ENCODE data around the gene AHNAK2. TPM values are rescaled to one million over a fixed set of nuclear protein-coding genes. Genes with fewer than 3 reads are reported as not detected.

AHNAK2 gene
- total and polyA plus RNA-seq, 2 of the 13 experiments (the other 11 are each of a cell fraction or from before 2014, with no cell fraction given), result 0.11 to 0.18 TPM

DNA sequence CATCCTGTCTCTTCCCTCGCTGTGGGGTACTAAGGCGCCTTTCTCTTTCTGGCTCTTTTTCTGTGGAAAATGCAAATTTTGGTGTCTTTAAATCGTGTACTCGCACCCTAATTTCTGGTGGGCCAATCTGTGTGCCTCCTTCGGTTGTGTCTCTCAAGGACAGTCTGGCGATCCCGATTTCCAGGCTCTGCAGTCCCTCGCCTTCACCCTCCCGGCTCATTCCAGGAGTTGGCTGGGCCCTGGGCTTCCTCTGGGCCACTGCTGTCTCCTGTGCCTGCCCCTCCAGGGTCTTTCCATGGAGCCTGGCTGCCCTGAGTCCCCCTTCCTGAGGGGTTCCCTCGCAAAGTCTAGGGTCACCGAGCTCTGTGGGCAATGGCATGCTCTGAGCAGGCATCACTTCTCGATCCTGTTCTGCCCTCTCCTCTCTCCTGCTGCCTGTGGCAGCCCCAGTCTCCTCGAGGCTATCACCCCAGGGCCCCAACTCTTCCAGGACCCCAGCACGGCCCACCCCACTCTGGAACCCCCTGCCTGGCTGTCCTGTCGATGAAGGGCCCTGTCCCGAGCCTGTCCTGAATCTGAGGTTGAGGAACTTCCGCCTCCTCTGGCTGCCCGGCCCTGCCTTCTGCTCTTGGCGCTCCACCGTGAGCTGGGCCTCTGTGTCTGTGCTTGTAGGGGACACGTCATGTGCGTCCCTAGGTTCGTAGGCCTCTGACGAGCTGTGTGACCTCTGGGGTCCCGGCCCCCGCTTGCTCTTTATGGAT, 24.1 kb downstream of the AHNAK2 start (continued):
- TF ChIP-seq ZNF703 (CRISPR knock-in tag; IDR thresholded peaks at IDR 0.05; ENCODE audit: borderline replicate concordance), result no peak
- TF ChIP-seq, protein P1, sequence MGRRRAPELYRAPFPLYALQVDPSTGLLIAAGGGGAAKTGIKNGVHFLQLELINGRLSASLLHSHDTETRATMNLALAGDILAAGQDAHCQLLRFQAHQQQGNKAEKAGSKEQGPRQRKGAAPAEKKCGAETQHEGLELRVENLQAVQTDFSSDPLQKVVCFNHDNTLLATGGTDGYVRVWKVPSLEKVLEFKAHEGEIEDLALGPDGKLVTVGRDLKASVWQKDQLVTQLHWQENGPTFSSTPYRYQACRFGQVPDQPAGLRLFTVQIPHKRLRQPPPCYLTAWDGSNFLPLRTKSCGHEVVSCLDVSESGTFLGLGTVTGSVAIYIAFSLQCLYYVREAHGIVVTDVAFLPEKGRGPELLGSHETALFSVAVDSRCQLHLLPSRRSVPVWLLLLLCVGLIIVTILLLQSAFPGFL (CRISPR knock-in tag; IDR thresholded peaks at IDR 0.05), result no peak

DNA sequence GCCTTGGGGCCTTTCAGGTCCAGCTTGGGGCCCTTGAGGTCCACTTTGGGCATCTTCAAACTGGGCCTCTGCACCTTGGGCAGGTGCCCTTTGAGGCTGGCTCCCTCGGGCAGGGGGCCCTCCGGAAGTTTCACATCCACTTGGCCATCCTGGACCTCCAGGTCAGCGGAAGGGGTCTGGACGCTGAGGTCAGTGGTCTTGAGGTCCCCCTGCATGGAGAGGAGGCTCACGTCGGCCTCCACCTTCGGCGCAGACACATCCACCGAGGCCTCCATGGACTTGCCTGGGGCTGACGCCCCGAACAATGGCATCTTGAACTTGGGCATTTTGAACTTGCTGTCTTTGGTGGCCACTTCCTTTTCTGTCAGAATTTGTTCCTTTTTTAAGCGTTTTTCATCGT, 25.1 kb downstream of the AHNAK2 start:
- WGBS (ENCODE audit: low lambda C conversion rate), result 9% methylated on average over 4 of the region's 13 CpGs
- TF ChIP-seq ZNF354B (CRISPR knock-in tag; IDR thresholded peaks at IDR 0.05), result no peak
- no peak for TF ChIP-seq ZNF788 (CRISPR knock-in tag; IDR thresholded peaks at IDR 0.05; ENCODE audit: borderline replicate concordance)
- no peak for TF ChIP-seq ZC3H13 (CRISPR knock-in tag; IDR thresholded peaks at IDR 0.05)
- TF ChIP-seq ZNF670 (CRISPR knock-in tag; IDR thresholded peaks at IDR 0.05; ENCODE audit: borderline replicate concordance), result no peak
- TF ChIP-seq TBX2 (CRISPR knock-in tag; IDR thresholded peaks at IDR 0.05; ENCODE audit: borderline replicate concordance), result no peak
- TF ChIP-seq, protein P2, sequence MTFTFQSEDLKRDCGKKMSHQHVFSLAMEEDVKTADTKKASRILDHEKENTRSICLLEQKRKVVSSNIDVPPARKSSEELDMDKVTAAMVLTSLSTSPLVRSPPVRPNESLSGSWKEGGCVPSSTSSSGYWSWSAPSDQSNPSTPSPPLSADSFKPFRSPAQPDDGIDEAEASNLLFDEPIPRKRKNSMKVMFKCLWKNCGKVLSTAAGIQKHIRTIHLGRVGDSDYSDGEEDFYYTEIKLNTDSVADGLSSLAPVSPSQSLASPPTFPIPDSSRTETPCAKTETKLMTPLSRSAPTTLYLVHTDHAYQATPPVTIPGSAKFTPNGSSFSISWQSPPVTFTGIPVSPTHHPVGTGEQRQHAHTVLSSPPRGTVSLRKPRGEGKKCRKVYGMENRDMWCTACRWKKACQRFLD (CRISPR knock-in tag; IDR thresholded peaks at IDR 0.05; ENCODE audit: borderline replicate concordance), result no peak
- TF ChIP-seq, protein P3, sequence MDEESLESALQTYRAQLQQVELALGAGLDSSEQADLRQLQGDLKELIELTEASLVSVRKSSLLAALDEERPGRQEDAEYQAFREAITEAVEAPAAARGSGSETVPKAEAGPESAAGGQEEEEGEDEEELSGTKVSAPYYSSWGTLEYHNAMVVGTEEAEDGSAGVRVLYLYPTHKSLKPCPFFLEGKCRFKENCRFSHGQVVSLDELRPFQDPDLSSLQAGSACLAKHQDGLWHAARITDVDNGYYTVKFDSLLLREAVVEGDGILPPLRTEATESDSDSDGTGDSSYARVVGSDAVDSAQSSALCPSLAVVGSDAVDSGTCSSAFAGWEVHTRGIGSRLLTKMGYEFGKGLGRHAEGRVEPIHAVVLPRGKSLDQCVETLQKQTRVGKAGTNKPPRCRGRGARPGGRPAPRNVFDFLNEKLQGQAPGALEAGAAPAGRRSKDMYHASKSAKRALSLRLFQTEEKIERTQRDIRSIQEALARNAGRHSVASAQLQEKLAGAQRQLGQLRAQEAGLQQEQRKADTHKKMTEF (CRISPR knock-in tag; IDR thresholded peaks at IDR 0.05), result no peak
- TF ChIP-seq, protein P4, sequence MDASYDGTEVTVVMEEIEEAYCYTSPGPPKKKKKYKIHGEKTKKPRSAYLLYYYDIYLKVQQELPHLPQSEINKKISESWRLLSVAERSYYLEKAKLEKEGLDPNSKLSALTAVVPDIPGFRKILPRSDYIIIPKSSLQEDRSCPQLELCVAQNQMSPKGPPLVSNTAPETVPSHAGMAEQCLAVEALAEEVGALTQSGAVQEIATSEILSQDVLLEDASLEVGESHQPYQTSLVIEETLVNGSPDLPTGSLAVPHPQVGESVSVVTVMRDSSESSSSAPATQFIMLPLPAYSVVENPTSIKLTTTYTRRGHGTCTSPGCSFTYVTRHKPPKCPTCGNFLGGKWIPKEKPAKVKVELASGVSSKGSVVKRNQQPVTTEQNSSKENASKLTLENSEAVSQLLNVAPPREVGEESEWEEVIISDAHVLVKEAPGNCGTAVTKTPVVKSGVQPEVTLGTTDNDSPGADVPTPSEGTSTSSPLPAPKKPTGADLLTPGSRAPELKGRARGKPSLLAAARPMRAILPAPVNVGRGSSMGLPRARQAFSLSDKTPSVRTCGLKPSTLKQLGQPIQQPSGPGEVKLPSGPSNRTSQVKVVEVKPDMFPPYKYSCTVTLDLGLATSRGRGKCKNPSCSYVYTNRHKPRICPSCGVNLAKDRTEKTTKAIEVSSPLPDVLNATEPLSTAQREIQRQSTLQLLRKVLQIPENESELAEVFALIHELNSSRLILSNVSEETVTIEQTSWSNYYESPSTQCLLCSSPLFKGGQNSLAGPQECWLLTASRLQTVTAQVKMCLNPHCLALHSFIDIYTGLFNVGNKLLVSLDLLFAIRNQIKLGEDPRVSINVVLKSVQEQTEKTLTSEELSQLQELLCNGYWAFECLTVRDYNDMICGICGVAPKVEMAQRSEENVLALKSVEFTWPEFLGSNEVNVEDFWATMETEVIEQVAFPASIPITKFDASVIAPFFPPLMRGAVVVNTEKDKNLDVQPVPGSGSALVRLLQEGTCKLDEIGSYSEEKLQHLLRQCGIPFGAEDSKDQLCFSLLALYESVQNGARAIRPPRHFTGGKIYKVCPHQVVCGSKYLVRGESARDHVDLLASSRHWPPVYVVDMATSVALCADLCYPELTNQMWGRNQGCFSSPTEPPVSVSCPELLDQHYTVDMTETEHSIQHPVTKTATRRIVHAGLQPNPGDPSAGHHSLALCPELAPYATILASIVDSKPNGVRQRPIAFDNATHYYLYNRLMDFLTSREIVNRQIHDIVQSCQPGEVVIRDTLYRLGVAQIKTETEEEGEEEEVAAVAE (CRISPR knock-in tag; IDR thresholded peaks at IDR 0.05; ENCODE audit: borderline replicate concordance), result no peak
- TF ChIP-seq, protein P5, sequence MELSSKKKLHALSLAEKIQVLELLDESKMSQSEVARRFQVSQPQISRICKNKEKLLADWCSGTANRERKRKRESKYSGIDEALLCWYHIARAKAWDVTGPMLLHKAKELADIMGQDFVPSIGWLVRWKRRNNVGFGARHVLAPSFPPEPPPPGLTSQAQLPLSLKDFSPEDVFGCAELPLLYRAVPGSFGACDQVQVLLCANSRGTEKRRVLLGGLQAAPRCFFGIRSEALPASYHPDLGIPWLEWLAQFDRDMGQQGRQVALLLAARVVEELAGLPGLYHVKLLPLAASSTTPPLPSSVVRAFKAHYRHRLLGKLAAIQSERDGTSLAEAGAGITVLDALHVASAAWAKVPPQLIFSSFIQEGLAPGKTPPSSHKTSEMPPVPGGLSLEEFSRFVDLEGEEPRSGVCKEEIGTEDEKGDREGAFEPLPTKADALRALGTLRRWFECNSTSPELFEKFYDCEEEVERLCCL (CRISPR knock-in tag; IDR thresholded peaks at IDR 0.05; ENCODE audit: borderline replicate concordance), result no peak
- no peak for TF ChIP-seq ZMYM3 (CRISPR knock-in tag; IDR thresholded peaks at IDR 0.05)

More for the DNA sequence above, 25.1 kb downstream of the AHNAK2 start:
- ChIA-PET CTCF (ENCODE audit: low intra/inter-chr PET ratio, low total read pairs) (no interaction called here), POLR2A (no interaction called here)
- no peaks in the 10 kb centered on the region for H3K79me2 ChIP-seq (ENCODE audit: insufficient read depth, low read length)
- no peak overlapping the region for H3K4me3 ChIP-seq (replicated peaks in 1 of 3; ENCODE audit: insufficient read depth in 1 of 3, low read depth in 2 of 3, low read length in 3 of 3)
- FAIRE-seq (no peak), DNase-seq (ENCODE audit: low spot score) (no peak), ATAC-seq (no peak)
- intact Hi-C loops (cut with micrococcal nuclease; ENCODE audit: unreplicated experiment), result no loop called here
- no TSS peak for BruUV-seq (replicated peaks)
- no peaks in the 10 kb centered on the region for H3K36me3 ChIP-seq (replicated peaks in 1 of 2; ENCODE audit: control insufficient read depth in 1 of 2, insufficient read depth in 2 of 2, low read length in 2 of 2)
- no peaks in the 10 kb centered on the region for H4K20me1 ChIP-seq (ENCODE audit: insufficient read depth, low read length)
- H3K4me1 ChIP-seq (ENCODE audit: insufficient read depth, low read length), result no peaks in the 10 kb centered on the region
- H3K4me2 ChIP-seq (ENCODE audit: low read depth, low read length), result no peak overlapping the region
- H3K9ac ChIP-seq (ENCODE audit: insufficient read depth, low read depth, low read length), result no peak overlapping the region
- H3K9me3 ChIP-seq (ENCODE audit: low read length), result no peaks in the 10 kb centered on the region
- H2AFZ ChIP-seq (ENCODE audit: low read length), result no peak overlapping the region
- no peak overlapping the region for H3K27ac ChIP-seq (ENCODE audit: extremely low read length, insufficient read depth, low read length)
- in situ Hi-C loops (cut with HindIII; ENCODE audit: extremely low pct_ligation_motif_present, low pct_unique_long_range_greater_than_20kb), result no loop called here
- H3K27me3 ChIP-seq (ENCODE audit: control insufficient read depth in 1 of 2, insufficient read depth in 2 of 2, low read length in 2 of 2), result peaks cover 6 to 67% of the 10 kb centered on the region in 2 experiments
